HG02588 (cell line): Measurements from ENCODE around the gene CCDC148.

Experiments used
- ATAC-seq: cut with Tn5 transposase; IDR thresholded peaks from one replicate; pipeline ENCODE4 v1.9.1; 2021; ENCODE audit warnings: mild to moderate bottlenecking, moderate library complexity; ENCODE audit not compliant: unreplicated experiment

Gene CCDC148

GRCh38 chr2:158130832-158131473 lies 325.6 kb downstream of the CCDC148 start:
- ATAC-seq, result no peak

- ATAC-seq, result no peak
These were observed 327.5 kb downstream of the CCDC148 start for GRCh38 chr2:158129037-158129436.

- no peak for ATAC-seq
These were observed 328.2 kb downstream of the CCDC148 start for GRCh38 chr2:158128168-158128973.

- ATAC-seq, result no peak
These were observed 329.2 kb downstream of the CCDC148 start for GRCh38 chr2:158127380-158127804.

- ATAC-seq, result no peak
These were observed 330.6 kb downstream of the CCDC148 start for GRCh38 chr2:158125756-158126498.

GRCh38 chr2:158124896-158125295 lies 331.7 kb downstream of the CCDC148 start:
- no peak for ATAC-seq
